Measurements from ENCODE around the gene GLIS1. TPM values are rescaled to one million over a fixed set of nuclear protein-coding genes. Genes with fewer than 3 reads are reported as not detected.

The GLIS1 gene
- total RNA-seq, 1 donor from 2014 or later = 0.07 TPM

- peak overlapping the region; percentile 94 for H3K4me2 ChIP-seq (ENCODE audit: low read length)
- Mint-ChIP-seq H3K27me3 (ENCODE audit: low read depth, unreplicated experiment) (peaks cover 34% of the 10 kb centered on the region), H3K4me3 (ENCODE audit: unreplicated experiment) (no peak overlapping the region), H3K9me3 (ENCODE audit: unreplicated experiment) (peaks cover under 1% of the 10 kb centered on the region), H3K27ac (ENCODE audit: unreplicated experiment) (no peak overlapping the region), H3K4me1 (ENCODE audit: low read depth, unreplicated experiment) (peaks cover 9% of the 10 kb centered on the region), H3K36me3 (ENCODE audit: low read depth, unreplicated experiment) (no peaks in the 10 kb centered on the region)
- peak overlapping the region; percentile 74 for H3K4me3 ChIP-seq (ENCODE audit: insufficient read depth, low read depth, low read length)
- H2AFZ ChIP-seq (ENCODE audit: low read depth, low read length) = peak overlapping the region; percentile 79
- TF ChIP-seq EZH2 (IDR thresholded peaks at IDR 0.05; ENCODE audit: insufficient read depth, low read length) (no peak), CTCF (IDR thresholded peaks at IDR 0.05; ENCODE audit: insufficient read depth, low read depth, low read length) (no peak)
- no peaks in the 10 kb centered on the region for H3K9me3 ChIP-seq (ENCODE audit: insufficient read depth, low read depth, low read length)
- peak overlapping the region; percentile 100 for H3K27ac ChIP-seq (ENCODE audit: low read depth, low read length)
- H3K9ac ChIP-seq (ENCODE audit: low read length) = peak overlapping the region; percentile 95
- peaks cover 70% of the 10 kb centered on the region for H3K4me1 ChIP-seq (ENCODE audit: insufficient read depth, low read length)
- no peaks in the 10 kb centered on the region for H3K36me3 ChIP-seq (ENCODE audit: insufficient read depth, low read length)
- H3K27me3 ChIP-seq (ENCODE audit: insufficient read depth, low read length) = no peaks in the 10 kb centered on the region
- H4K20me1 ChIP-seq (ENCODE audit: insufficient read depth, low read length) = no peaks in the 10 kb centered on the region
- FAIRE-seq (no peak), DNase-seq (ENCODE audit: low read depth) (no peak)
- peaks cover 49% of the 10 kb centered on the region for H3K79me2 ChIP-seq (ENCODE audit: insufficient read depth, low read length)
Observed at GRCh38 chr1:53737648-53738204, 1.2 kb downstream of the GLIS1 start.

DNA sequence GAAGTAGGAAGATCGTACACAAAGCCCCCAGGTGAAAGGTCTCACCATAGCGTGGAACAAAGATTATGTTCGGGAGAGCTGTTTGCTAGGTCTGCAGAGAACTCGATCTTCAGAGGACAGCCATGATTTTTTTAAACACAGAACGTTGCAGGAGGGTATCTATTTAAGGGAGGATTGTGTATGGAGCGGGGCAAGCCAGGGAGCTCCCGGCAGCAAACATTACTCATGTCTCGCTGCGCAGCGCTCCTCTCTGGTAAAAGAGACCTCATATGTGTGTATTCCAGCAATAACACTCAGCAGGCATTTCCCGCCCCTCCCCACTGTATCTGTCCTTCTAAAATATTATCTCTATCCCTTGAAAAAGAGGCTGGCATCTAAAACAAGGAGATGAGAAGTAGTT, 2.7 kb downstream of the GLIS1 start:
- peak; percentile 79 for DNase-seq (ENCODE audit: low read depth)
- Histone ChIP-seq H3K36me3 (ENCODE audit: insufficient read depth, low read length) (no peaks in the 10 kb centered on the region), H3K4me2 (ENCODE audit: low read length) (peak overlapping the region; percentile 94), H3K27ac (ENCODE audit: low read depth, low read length) (peak overlapping the region; percentile 100), H2AFZ (ENCODE audit: low read depth, low read length) (no peak overlapping the region), H3K27me3 (ENCODE audit: insufficient read depth, low read length) (no peaks in the 10 kb centered on the region), H3K9ac (ENCODE audit: low read length) (peak overlapping the region; percentile 95), H3K9me3 (ENCODE audit: insufficient read depth, low read depth, low read length) (no peaks in the 10 kb centered on the region), H3K79me2 (ENCODE audit: insufficient read depth, low read length) (peaks cover 61% of the 10 kb centered on the region), H3K4me1 (ENCODE audit: insufficient read depth, low read length) (peaks cover 83% of the 10 kb centered on the region), H4K20me1 (ENCODE audit: insufficient read depth, low read length) (no peaks in the 10 kb centered on the region), H3K4me3 (ENCODE audit: insufficient read depth, low read depth, low read length) (peak overlapping the region; percentile 74)
- H3K4me3 Mint-ChIP-seq (ENCODE audit: unreplicated experiment) = no peak overlapping the region
- H3K9me3 Mint-ChIP-seq (ENCODE audit: unreplicated experiment) = no peaks in the 10 kb centered on the region
- no peak overlapping the region for H3K27ac Mint-ChIP-seq (ENCODE audit: unreplicated experiment)
- peaks cover 9% of the 10 kb centered on the region for H3K4me1 Mint-ChIP-seq (ENCODE audit: low read depth, unreplicated experiment)
- peak; percentile 65 for FAIRE-seq
- no peaks in the 10 kb centered on the region for H3K36me3 Mint-ChIP-seq (ENCODE audit: low read depth, unreplicated experiment)
- H3K27me3 Mint-ChIP-seq (ENCODE audit: low read depth, unreplicated experiment) = peaks cover 42% of the 10 kb centered on the region
- TF ChIP-seq CTCF (IDR thresholded peaks at IDR 0.05; ENCODE audit: insufficient read depth, low read depth, low read length) = no peak
- no peak for TF ChIP-seq EZH2 (IDR thresholded peaks at IDR 0.05; ENCODE audit: insufficient read depth, low read length)

- H3K27me3 ChIP-seq (ENCODE audit: insufficient read depth, low read length) = no peaks in the 10 kb centered on the region
- H3K9ac ChIP-seq (ENCODE audit: low read length) = peak overlapping the region; percentile 95
- H3K79me2 ChIP-seq (ENCODE audit: insufficient read depth, low read length) = peaks cover 67% of the 10 kb centered on the region
- FAIRE-seq (no peak), DNase-seq (ENCODE audit: low read depth) (no peak)
- H3K4me2 ChIP-seq (ENCODE audit: low read length) = peak overlapping the region; percentile 94
- no peak overlapping the region for H2AFZ ChIP-seq (ENCODE audit: low read depth, low read length)
- H3K27ac ChIP-seq (ENCODE audit: low read depth, low read length) = peak overlapping the region; percentile 100
- H3K27ac Mint-ChIP-seq (ENCODE audit: unreplicated experiment) = no peak overlapping the region
- H3K36me3 ChIP-seq (ENCODE audit: insufficient read depth, low read length) = no peaks in the 10 kb centered on the region
- no peaks in the 10 kb centered on the region for H4K20me1 ChIP-seq (ENCODE audit: insufficient read depth, low read length)
- no peak overlapping the region for H3K4me3 Mint-ChIP-seq (ENCODE audit: unreplicated experiment)
- peaks cover 85% of the 10 kb centered on the region for H3K4me1 ChIP-seq (ENCODE audit: insufficient read depth, low read length)
- H3K4me3 ChIP-seq (ENCODE audit: insufficient read depth, low read depth, low read length) = peak overlapping the region; percentile 74
- H3K9me3 Mint-ChIP-seq (ENCODE audit: unreplicated experiment) = no peaks in the 10 kb centered on the region
- no peaks in the 10 kb centered on the region for H3K9me3 ChIP-seq (ENCODE audit: insufficient read depth, low read depth, low read length)
- H3K27me3 Mint-ChIP-seq (ENCODE audit: low read depth, unreplicated experiment) = peaks cover 45% of the 10 kb centered on the region
- H3K4me1 Mint-ChIP-seq (ENCODE audit: low read depth, unreplicated experiment) = peaks cover 6% of the 10 kb centered on the region
- no peaks in the 10 kb centered on the region for H3K36me3 Mint-ChIP-seq (ENCODE audit: low read depth, unreplicated experiment)
- TF ChIP-seq EZH2 (IDR thresholded peaks at IDR 0.05; ENCODE audit: insufficient read depth, low read length) (no peak), CTCF (IDR thresholded peaks at IDR 0.05; ENCODE audit: insufficient read depth, low read depth, low read length) (no peak)
Observed at GRCh38 chr1:53735681-53736080, 3.3 kb downstream of the GLIS1 start.
